Mesothelial cell of epicardium (in vitro differentiated cells): ENCODE results near the gene HDAC4. TPM values are rescaled to one million over a fixed set of nuclear protein-coding genes. Genes with fewer than 3 reads are reported as not detected.

Source experiments
- DNase-seq, 2 experiments: peaks; one replicate each; pipeline ENCODE4 v3.0.0; 2021; ENCODE audit warnings: low spot score in 2 of 2; ENCODE audit not compliant: unreplicated experiment in 2 of 2
- H3K27ac Mint-ChIP-seq: 2 replicates; pipeline ENCODE4 v1.8.0; 2021; ENCODE audit warnings: mixed read lengths
- H3K27me3 Mint-ChIP-seq: 2 replicates; pipeline ENCODE4 v1.8.0; 2021; ENCODE audit warnings: low read depth, mixed read lengths
- H3K36me3 Mint-ChIP-seq: 2 replicates; pipeline ENCODE4 v1.8.0; 2021; ENCODE audit warnings: mixed read lengths
- H3K4me1 Mint-ChIP-seq: 2 replicates; pipeline ENCODE4 v1.8.0; 2021; ENCODE audit warnings: mixed read lengths
- H3K4me3 Mint-ChIP-seq: 2 replicates; pipeline ENCODE4 v1.8.0; 2021; ENCODE audit warnings: mild to moderate bottlenecking, moderate library complexity, mixed read lengths
- H3K9me3 Mint-ChIP-seq: 2 replicates; pipeline ENCODE4 v1.8.0; 2021; ENCODE audit warnings: mixed read lengths
- total RNA-seq: library from RNA; stranded (reverse); gene quantifications from 3 replicates; pipeline ENCODE4 v1.2.1, GENCODE V29; 2021
- TF ChIP-seq, protein P1 (sequence below): fragments of 200-600 bp; sonication (generic); IDR thresholded peaks from one replicate; pipeline ENCODE4 v1.5.0; 2021; ENCODE audit warnings: antibody characterized with exemption; ENCODE audit not compliant: unreplicated experiment

The HDAC4 gene
- total RNA-seq, 1 donor from 2014 or later = 59.2 TPM

DNA sequence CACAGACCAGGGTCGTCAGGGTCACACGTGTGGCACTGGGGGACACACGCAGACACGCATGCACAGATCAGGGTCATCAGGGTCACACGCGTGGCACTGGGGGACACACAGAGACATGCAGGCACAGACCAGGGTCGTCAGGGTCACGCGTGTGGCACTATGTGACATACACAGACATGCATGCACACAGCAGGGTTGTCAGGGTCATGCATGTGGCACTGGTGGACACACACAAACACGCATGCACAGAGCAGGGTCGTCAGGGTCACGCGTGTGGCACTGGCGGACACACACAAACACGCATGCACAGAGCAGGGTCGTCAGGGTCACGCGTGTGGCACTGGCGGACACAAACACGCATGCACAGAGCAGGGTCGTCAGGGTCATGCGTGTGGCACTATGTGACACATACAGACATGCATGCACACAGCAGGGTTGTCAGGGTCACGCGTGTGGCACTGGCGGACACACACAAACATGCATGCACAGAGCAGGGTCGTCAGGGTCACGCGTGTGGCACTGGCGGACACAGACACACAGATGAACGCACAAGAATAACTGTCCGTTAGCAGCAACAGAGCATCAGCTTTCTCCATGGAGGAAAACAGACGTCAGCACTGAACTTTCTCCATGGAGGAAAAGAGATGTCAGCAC, 34.9 kb downstream of the HDAC4 start:
- no peak overlapping the region for H3K27ac Mint-ChIP-seq
- H3K9me3 Mint-ChIP-seq = no peaks in the 10 kb centered on the region
- H3K27me3 Mint-ChIP-seq = no peaks in the 10 kb centered on the region
- TF ChIP-seq, protein P1, sequence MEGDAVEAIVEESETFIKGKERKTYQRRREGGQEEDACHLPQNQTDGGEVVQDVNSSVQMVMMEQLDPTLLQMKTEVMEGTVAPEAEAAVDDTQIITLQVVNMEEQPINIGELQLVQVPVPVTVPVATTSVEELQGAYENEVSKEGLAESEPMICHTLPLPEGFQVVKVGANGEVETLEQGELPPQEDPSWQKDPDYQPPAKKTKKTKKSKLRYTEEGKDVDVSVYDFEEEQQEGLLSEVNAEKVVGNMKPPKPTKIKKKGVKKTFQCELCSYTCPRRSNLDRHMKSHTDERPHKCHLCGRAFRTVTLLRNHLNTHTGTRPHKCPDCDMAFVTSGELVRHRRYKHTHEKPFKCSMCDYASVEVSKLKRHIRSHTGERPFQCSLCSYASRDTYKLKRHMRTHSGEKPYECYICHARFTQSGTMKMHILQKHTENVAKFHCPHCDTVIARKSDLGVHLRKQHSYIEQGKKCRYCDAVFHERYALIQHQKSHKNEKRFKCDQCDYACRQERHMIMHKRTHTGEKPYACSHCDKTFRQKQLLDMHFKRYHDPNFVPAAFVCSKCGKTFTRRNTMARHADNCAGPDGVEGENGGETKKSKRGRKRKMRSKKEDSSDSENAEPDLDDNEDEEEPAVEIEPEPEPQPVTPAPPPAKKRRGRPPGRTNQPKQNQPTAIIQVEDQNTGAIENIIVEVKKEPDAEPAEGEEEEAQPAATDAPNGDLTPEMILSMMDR = no peak
- peaks cover 1% of the 10 kb centered on the region for H3K36me3 Mint-ChIP-seq
- DNase-seq = no peak
- no peak overlapping the region for H3K4me3 Mint-ChIP-seq
- H3K4me1 Mint-ChIP-seq = peaks cover 30% of the 10 kb centered on the region

GRCh38 chr2:239365071-239365781, 35.6 kb downstream of the HDAC4 start:
- H3K9me3 Mint-ChIP-seq = no peaks in the 10 kb centered on the region
- H3K27me3 Mint-ChIP-seq = no peaks in the 10 kb centered on the region
- DNase-seq = no peak
- H3K36me3 Mint-ChIP-seq = peaks cover 1% of the 10 kb centered on the region
- H3K4me3 Mint-ChIP-seq = no peak overlapping the region
- TF ChIP-seq, protein P1 = no peak
- H3K4me1 Mint-ChIP-seq = peaks cover 36% of the 10 kb centered on the region
- no peak overlapping the region for H3K27ac Mint-ChIP-seq

GRCh38 chr2:239363946-239364637, 36.7 kb downstream of the HDAC4 start:
- Mint-ChIP-seq H3K4me3 (no peak overlapping the region), H3K4me1 (peaks cover 29% of the 10 kb centered on the region), H3K36me3 (no peaks in the 10 kb centered on the region), H3K27ac (no peak overlapping the region), H3K9me3 (no peaks in the 10 kb centered on the region), H3K27me3 (no peaks in the 10 kb centered on the region)
- TF ChIP-seq, protein P1 = no peak
- DNase-seq = no peak

- Mint-ChIP-seq H3K27me3 (no peaks in the 10 kb centered on the region), H3K9me3 (no peaks in the 10 kb centered on the region), H3K4me1 (peaks cover 22% of the 10 kb centered on the region), H3K36me3 (no peaks in the 10 kb centered on the region), H3K27ac (no peak overlapping the region), H3K4me3 (no peak overlapping the region)
- TF ChIP-seq, protein P1 = no peak
- no peak for DNase-seq
Observed at GRCh38 chr2:239362507-239362906, 38.3 kb downstream of the HDAC4 start.

- TF ChIP-seq, protein P1 = no peak
- no peak overlapping the region for H3K4me3 Mint-ChIP-seq
- H3K9me3 Mint-ChIP-seq = peaks cover 6% of the 10 kb centered on the region
- H3K36me3 Mint-ChIP-seq = peaks cover 5% of the 10 kb centered on the region
- H3K4me1 Mint-ChIP-seq = peaks cover 22% of the 10 kb centered on the region
- no peaks in the 10 kb centered on the region for H3K27me3 Mint-ChIP-seq
- no peak for DNase-seq
- H3K27ac Mint-ChIP-seq = peak overlapping the region; percentile 62
Observed at GRCh38 chr2:239361311-239361642, 39.5 kb downstream of the HDAC4 start.
